ENCODE data around the gene BDH1.
"Not testable (repeated sequence)": the region's sequence is repeated elsewhere in the genome, so short reads cannot be mapped to it uniquely, and the experiment has no call there.

The BDH1 gene

GRCh38 chr3:197478746-197479668 lies 76.8 kb downstream of the BDH1 start:
- H2AFZ ChIP-seq (ENCODE audit: low read length) = no peak overlapping the region
- no peak for TF ChIP-seq EZH2phosphoT487 (IDR thresholded peaks at IDR 0.05; ENCODE audit: low read length)
- no peak for TF ChIP-seq CTCF (IDR thresholded peaks at IDR 0.05; ENCODE audit: low read length)
- no peak for TF ChIP-seq EZH2 (optimal IDR thresholded peaks at IDR 0.05; ENCODE audit: low read depth, low read length)
- no peak overlapping the region for H3K9ac ChIP-seq (ENCODE audit: low read length)
- H3K27me3 ChIP-seq (replicated peaks; ENCODE audit: insufficient read depth, low read length) = no peaks in the 10 kb centered on the region
- H3K9me3 ChIP-seq (replicated peaks; ENCODE audit: insufficient read depth, low read length) = no peaks in the 10 kb centered on the region
- no peak overlapping the region for H3K4me2 ChIP-seq (ENCODE audit: low read depth, low read length)
- no peak overlapping the region for H3K4me3 ChIP-seq (ENCODE audit: low read length)
- no peaks in the 10 kb centered on the region for H3K36me3 ChIP-seq (replicated peaks; ENCODE audit: insufficient read depth, low read length)
- no peaks in the 10 kb centered on the region for H3K9me2 ChIP-seq (replicated peaks; ENCODE audit: insufficient read depth, low read length)
- H3K79me2 ChIP-seq (ENCODE audit: low read length) = no peaks in the 10 kb centered on the region
- no peaks in the 10 kb centered on the region for H4K20me1 ChIP-seq (ENCODE audit: insufficient read depth, low read length)
- no peak overlapping the region for H3K27ac ChIP-seq (ENCODE audit: low read length)
- H3F3A ChIP-seq (ENCODE audit: insufficient read depth, low read length) = no peaks in the 10 kb centered on the region
- no peaks in the 10 kb centered on the region for H3K4me1 ChIP-seq (ENCODE audit: low read length)
- DNase-seq = no peak

- H3K79me2 ChIP-seq (ENCODE audit: low read length); H3K36me3 ChIP-seq (replicated peaks; ENCODE audit: insufficient read depth, low read length); H3K9me3 ChIP-seq (replicated peaks; ENCODE audit: insufficient read depth, low read length); DNase-seq; H3K27me3 ChIP-seq (replicated peaks; ENCODE audit: insufficient read depth, low read length); H4K20me1 ChIP-seq (ENCODE audit: insufficient read depth, low read length); H3K9me2 ChIP-seq (replicated peaks; ENCODE audit: insufficient read depth, low read length); H3K4me3 ChIP-seq (ENCODE audit: low read length); H3F3A ChIP-seq (ENCODE audit: insufficient read depth, low read length); H3K4me1 ChIP-seq (ENCODE audit: low read length); H2AFZ ChIP-seq (ENCODE audit: low read length); H3K9ac ChIP-seq (ENCODE audit: low read length); H3K4me2 ChIP-seq (ENCODE audit: low read depth, low read length); H3K27ac ChIP-seq (ENCODE audit: low read length): not testable (repeated sequence)
Observed at GRCh38 chr3:197477816-197478215, 78.0 kb downstream of the BDH1 start.

- Histone ChIP-seq H3K4me3 (ENCODE audit: low read length) (no peak overlapping the region), H3K9me3 (replicated peaks; ENCODE audit: insufficient read depth, low read length) (no peaks in the 10 kb centered on the region), H3K27ac (ENCODE audit: low read length) (no peak overlapping the region), H3K79me2 (ENCODE audit: low read length) (no peaks in the 10 kb centered on the region), H3K9ac (ENCODE audit: low read length) (no peak overlapping the region), H3F3A (ENCODE audit: insufficient read depth, low read length) (no peaks in the 10 kb centered on the region), H3K36me3 (replicated peaks; ENCODE audit: insufficient read depth, low read length) (no peaks in the 10 kb centered on the region), H3K4me2 (ENCODE audit: low read depth, low read length) (no peak overlapping the region), H2AFZ (ENCODE audit: low read length) (no peak overlapping the region), H3K4me1 (ENCODE audit: low read length) (no peaks in the 10 kb centered on the region), H4K20me1 (ENCODE audit: insufficient read depth, low read length) (no peaks in the 10 kb centered on the region), H3K9me2 (replicated peaks; ENCODE audit: insufficient read depth, low read length) (no peaks in the 10 kb centered on the region), H3K27me3 (replicated peaks; ENCODE audit: insufficient read depth, low read length) (no peaks in the 10 kb centered on the region)
- TF ChIP-seq CTCF (IDR thresholded peaks at IDR 0.05; ENCODE audit: low read length) = no peak
- no peak for TF ChIP-seq EZH2phosphoT487 (IDR thresholded peaks at IDR 0.05; ENCODE audit: low read length)
- DNase-seq = no peak
Observed at GRCh38 chr3:197475997-197476525, 79.7 kb downstream of the BDH1 start.

GRCh38 chr3:197475514-197475913 lies 80.3 kb downstream of the BDH1 start:
- Histone ChIP-seq H3K9me3 (replicated peaks; ENCODE audit: insufficient read depth, low read length) (no peaks in the 10 kb centered on the region), H3K36me3 (replicated peaks; ENCODE audit: insufficient read depth, low read length) (no peaks in the 10 kb centered on the region), H3K4me1 (ENCODE audit: low read length) (no peaks in the 10 kb centered on the region), H3K79me2 (ENCODE audit: low read length) (no peaks in the 10 kb centered on the region), H3K27ac (ENCODE audit: low read length) (no peak overlapping the region), H3K4me3 (ENCODE audit: low read length) (no peak overlapping the region), H2AFZ (ENCODE audit: low read length) (no peak overlapping the region), H3F3A (ENCODE audit: insufficient read depth, low read length) (no peaks in the 10 kb centered on the region), H3K27me3 (replicated peaks; ENCODE audit: insufficient read depth, low read length) (no peaks in the 10 kb centered on the region), H4K20me1 (ENCODE audit: insufficient read depth, low read length) (no peaks in the 10 kb centered on the region), H3K4me2 (ENCODE audit: low read depth, low read length) (no peak overlapping the region), H3K9ac (ENCODE audit: low read length) (no peak overlapping the region), H3K9me2 (replicated peaks; ENCODE audit: insufficient read depth, low read length) (no peaks in the 10 kb centered on the region)
- DNase-seq = no peak
- TF ChIP-seq EZH2phosphoT487 (IDR thresholded peaks at IDR 0.05; ENCODE audit: low read length) (no peak), CTCF (IDR thresholded peaks at IDR 0.05; ENCODE audit: low read length) (no peak), EZH2 (optimal IDR thresholded peaks at IDR 0.05; ENCODE audit: low read depth, low read length) (no peak)

Data from MM.1S (cell line).